ENCODE results near the gene NACC2. TPM values are rescaled to one million over a fixed set of nuclear protein-coding genes. Genes with fewer than 3 reads are reported as not detected.
"Not testable (repeated sequence)": the region's sequence is repeated elsewhere in the genome, so short reads cannot be mapped to it uniquely, and the experiment has no call there.

Gene NACC2
- total RNA-seq, 5 donors from 2014 or later (not counting 1 experiment from before 2014, with no cell fraction given), result 4.2 to 11.7 (median 11.3) TPM

- peaks cover 0 to 46% of the 10 kb centered on the region in 2 experiments for H3K27me3 ChIP-seq (replicated peaks in 1 of 2; ENCODE audit: control insufficient read depth in 2 of 2, extremely low read depth in 1 of 2, insufficient read depth in 2 of 2, low read length in 1 of 2)
- 20% methylated on average over 16 of the region's 16 CpGs for WGBS (ENCODE audit: insufficient coverage)
- H3K4me3 ChIP-seq (ENCODE audit: control insufficient read depth in 1 of 2, extremely low read depth in 1 of 2, low read length in 1 of 2); DNase-seq; H3K4me3 Mint-ChIP-seq; POLR2A ChIA-PET; H3K27me3 Mint-ChIP-seq; H3K9me3 ChIP-seq; ATAC-seq (replicated peaks in 1 of 4); H3K9me3 Mint-ChIP-seq; H3K36me3 Mint-ChIP-seq; H3K27ac ChIP-seq (ENCODE audit: low read length); H3K27ac Mint-ChIP-seq; H3K36me3 ChIP-seq (ENCODE audit: control insufficient read depth in 2 of 2, extremely low read depth in 1 of 2, insufficient read depth in 1 of 2, low read length in 1 of 2): not testable (repeated sequence)
- peaks cover 0 to 20% of the 10 kb centered on the region in 2 experiments for H3K4me1 ChIP-seq (ENCODE audit: control insufficient read depth in 1 of 2, extremely low read depth in 1 of 2, insufficient read depth in 2 of 2, low read length in 2 of 2)
- peaks cover 14 to 20% (median 15%) of the 10 kb centered on the region in 3 donors for H3K4me1 Mint-ChIP-seq
- CTCF ChIA-PET, result interaction anchor here (0.6 to 1.5 kb wide), 4 partner anchors 18 to 157 kb away, joined by 3 to 6 read pairs (median 4); no protein-coding TSS in a partner anchor
Measured at GRCh38 chr9:135966916-135967260, 128.2 kb downstream of the NACC2 start.

- H3K4me1 Mint-ChIP-seq, result peaks cover 21 to 32% (median 22%) of the 10 kb centered on the region in 3 donors
- Histone ChIP-seq H3K36me3 (ENCODE audit: control insufficient read depth in 2 of 2, extremely low read depth in 1 of 2, insufficient read depth in 1 of 2, low read length in 1 of 2) (no peaks in the 10 kb centered on the region), H3K27ac (ENCODE audit: low read length) (no peak overlapping the region), H3K27me3 (replicated peaks in 1 of 2; ENCODE audit: control insufficient read depth in 2 of 2, extremely low read depth in 1 of 2, insufficient read depth in 2 of 2, low read length in 1 of 2) (peaks cover 0 to 36% of the 10 kb centered on the region in 2 experiments), H3K4me1 (ENCODE audit: control insufficient read depth in 1 of 2, extremely low read depth in 1 of 2, insufficient read depth in 2 of 2, low read length in 2 of 2) (peaks cover under 1 to 32% of the 10 kb centered on the region in 2 experiments), H3K9me3 (no peaks in the 10 kb centered on the region), H3K4me3 (ENCODE audit: control insufficient read depth in 1 of 2, extremely low read depth in 1 of 2, low read length in 1 of 2) (no peak overlapping the region)
- H3K27ac Mint-ChIP-seq, result no peak overlapping the region
- H3K4me3 Mint-ChIP-seq, result no peak overlapping the region
- ATAC-seq (replicated peaks in 1 of 4) (no peak), DNase-seq (no peak)
- ChIA-PET POLR2A (interaction anchor here in 1 of 2 donors (0.5 kb wide), 1 partner anchor 68 kb away, joined by 3 read pairs; no protein-coding TSS in a partner anchor), CTCF (interaction anchor here in 1 of 2 donors (1.1 kb wide), 2 partner anchors 86 to 154 kb away, joined by 3 to 4 read pairs; no protein-coding TSS in a partner anchor)
- no peaks in the 10 kb centered on the region for H3K36me3 Mint-ChIP-seq
- 85% methylated on average over 9 of the region's 11 CpGs for WGBS (ENCODE audit: insufficient coverage)
- H3K9me3 Mint-ChIP-seq, result no peaks in the 10 kb centered on the region
- H3K27me3 Mint-ChIP-seq, result peaks cover 2 to 3% of the 10 kb centered on the region in 2 donors
Measured at GRCh38 chr9:135965124-135965756, 129.8 kb downstream of the NACC2 start.

- no peak overlapping the region for H3K4me3 Mint-ChIP-seq
- CTCF ChIA-PET, result no interaction called here
- H3K9me3 Mint-ChIP-seq, result no peaks in the 10 kb centered on the region
- WGBS (ENCODE audit: insufficient coverage), result 67% methylated on average over 8 of the region's 10 CpGs
- DNase-seq (no peak), ATAC-seq (replicated peaks in 1 of 4) (no peak)
- H3K4me1 ChIP-seq (ENCODE audit: control insufficient read depth in 1 of 2, extremely low read depth in 1 of 2, insufficient read depth in 2 of 2, low read length in 2 of 2), result peaks cover 2 to 40% of the 10 kb centered on the region in 2 experiments
- H3K9me3 ChIP-seq, result no peaks in the 10 kb centered on the region
- no peaks in the 10 kb centered on the region for H3K36me3 ChIP-seq (ENCODE audit: control insufficient read depth in 2 of 2, extremely low read depth in 1 of 2, insufficient read depth in 1 of 2, low read length in 1 of 2)
- no peak overlapping the region for H3K4me3 ChIP-seq (ENCODE audit: control insufficient read depth in 1 of 2, extremely low read depth in 1 of 2, low read length in 1 of 2)
- H3K27ac Mint-ChIP-seq, result no peak overlapping the region
- H3K27me3 Mint-ChIP-seq, result peaks cover 2 to 3% of the 10 kb centered on the region in 2 donors
- no peak overlapping the region for H3K27ac ChIP-seq (ENCODE audit: low read length)
- H3K36me3 Mint-ChIP-seq, result no peaks in the 10 kb centered on the region
- peaks cover 0 to 29% of the 10 kb centered on the region in 2 experiments for H3K27me3 ChIP-seq (replicated peaks in 1 of 2; ENCODE audit: control insufficient read depth in 2 of 2, extremely low read depth in 1 of 2, insufficient read depth in 2 of 2, low read length in 1 of 2)
- H3K4me1 Mint-ChIP-seq, result peaks cover 32 to 40% (median 33%) of the 10 kb centered on the region in 3 donors
- POLR2A ChIA-PET, result no interaction called here
Measured at GRCh38 chr9:135963938-135964337, 131.2 kb downstream of the NACC2 start.

GRCh38 chr9:135963338-135963737 lies 131.8 kb downstream of the NACC2 start:
- Mint-ChIP-seq H3K9me3 (no peaks in the 10 kb centered on the region), H3K27ac (no peak overlapping the region)
- CTCF ChIA-PET, result no interaction called here

DNA sequence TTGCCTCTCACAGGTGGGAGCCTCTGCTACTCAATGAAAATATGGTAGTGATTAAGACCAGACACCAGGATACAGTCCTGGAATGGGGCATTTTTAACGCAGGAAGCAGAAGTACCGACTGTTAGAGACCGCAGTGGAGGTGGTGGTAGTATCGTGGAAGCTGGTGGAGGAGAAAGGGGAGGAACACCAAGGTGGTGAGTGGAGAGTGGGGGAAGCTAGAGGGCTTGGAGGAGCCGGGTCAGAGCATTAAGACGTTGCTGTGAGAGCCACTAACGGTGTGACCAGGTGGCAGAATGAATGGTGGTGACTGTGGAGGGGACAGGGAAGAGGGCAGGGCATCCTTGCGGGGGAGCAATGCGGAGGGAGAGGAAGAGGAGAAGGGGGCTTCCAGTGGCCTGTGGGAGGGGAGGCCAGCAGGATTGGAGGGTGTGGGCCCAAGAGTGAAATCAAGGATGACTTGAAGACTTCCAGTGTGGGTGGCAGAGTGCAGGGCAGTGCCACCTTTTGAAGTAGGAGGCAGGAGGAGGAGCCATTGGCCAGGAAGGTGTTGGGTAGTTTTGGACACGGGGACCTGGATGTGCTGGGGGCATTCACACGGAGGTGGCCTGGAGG lies 132.3 kb downstream of the NACC2 start:
- 44% methylated on average over 10 of the region's 11 CpGs for WGBS (ENCODE audit: insufficient coverage)
- Histone ChIP-seq H3K36me3 (ENCODE audit: control insufficient read depth in 2 of 2, extremely low read depth in 1 of 2, insufficient read depth in 1 of 2, low read length in 1 of 2) (no peaks in the 10 kb centered on the region), H3K4me3 (ENCODE audit: control insufficient read depth in 1 of 2, extremely low read depth in 1 of 2, low read length in 1 of 2) (no peak overlapping the region), H3K27me3 (replicated peaks in 1 of 2; ENCODE audit: control insufficient read depth in 2 of 2, extremely low read depth in 1 of 2, insufficient read depth in 2 of 2, low read length in 1 of 2) (peaks cover 0 to 29% of the 10 kb centered on the region in 2 experiments), H3K4me1 (ENCODE audit: control insufficient read depth in 1 of 2, extremely low read depth in 1 of 2, insufficient read depth in 2 of 2, low read length in 2 of 2) (peaks cover 2 to 37% of the 10 kb centered on the region in 2 experiments), H3K9me3 (no peaks in the 10 kb centered on the region), H3K27ac (ENCODE audit: low read length) (no peak overlapping the region)
- H3K4me1 Mint-ChIP-seq, result peaks cover 37 to 39% (median 38%) of the 10 kb centered on the region in 3 donors
- no peaks in the 10 kb centered on the region for H3K9me3 Mint-ChIP-seq
- ATAC-seq (replicated peaks in 1 of 4) (no peak), DNase-seq (no peak)
- POLR2A ChIA-PET, result no interaction called here
- CTCF ChIA-PET, result no interaction called here
- H3K36me3 Mint-ChIP-seq, result no peaks in the 10 kb centered on the region
- H3K27me3 Mint-ChIP-seq, result peaks cover 2 to 3% of the 10 kb centered on the region in 2 donors
- H3K4me3 Mint-ChIP-seq, result peak overlapping the region in 1 of 3 donors; percentile 64
- no peak overlapping the region for H3K27ac Mint-ChIP-seq

More at GRCh38 chr9:135963338-135963737, 131.8 kb downstream of the NACC2 start:
- H3K36me3 Mint-ChIP-seq, result no peaks in the 10 kb centered on the region
- Histone ChIP-seq H3K4me3 (ENCODE audit: control insufficient read depth in 1 of 2, extremely low read depth in 1 of 2, low read length in 1 of 2) (no peak overlapping the region), H3K36me3 (ENCODE audit: control insufficient read depth in 2 of 2, extremely low read depth in 1 of 2, insufficient read depth in 1 of 2, low read length in 1 of 2) (no peaks in the 10 kb centered on the region), H3K9me3 (no peaks in the 10 kb centered on the region), H3K27me3 (replicated peaks in 1 of 2; ENCODE audit: control insufficient read depth in 2 of 2, extremely low read depth in 1 of 2, insufficient read depth in 2 of 2, low read length in 1 of 2) (peaks cover 0 to 29% of the 10 kb centered on the region in 2 experiments), H3K4me1 (ENCODE audit: control insufficient read depth in 1 of 2, extremely low read depth in 1 of 2, insufficient read depth in 2 of 2, low read length in 2 of 2) (peaks cover 2 to 40% of the 10 kb centered on the region in 2 experiments), H3K27ac (ENCODE audit: low read length) (no peak overlapping the region)
- ATAC-seq (replicated peaks in 1 of 4) (no peak), DNase-seq (no peak)
- H3K4me3 Mint-ChIP-seq, result no peak overlapping the region
- H3K4me1 Mint-ChIP-seq, result peaks cover 37 to 40% (median 37%) of the 10 kb centered on the region in 3 donors
- peaks cover 2 to 3% of the 10 kb centered on the region in 2 donors for H3K27me3 Mint-ChIP-seq
- POLR2A ChIA-PET, result no interaction called here
- WGBS (ENCODE audit: insufficient coverage), result 92% methylated on average over 2 of the region's 8 CpGs

- DNase-seq, result no peak
- peak overlapping the region in 1 of 2 donors; percentile 74 for H3K27ac Mint-ChIP-seq
Measured at GRCh38 chr9:135961811-135962695, 133.0 kb downstream of the NACC2 start.

More at GRCh38 chr9:135961811-135962695, 133.0 kb downstream of the NACC2 start:
- POLR2A ChIA-PET, result no interaction called here
- 32% methylated on average over 7 of the region's 15 CpGs for WGBS (ENCODE audit: insufficient coverage)
- CTCF ChIA-PET, result interaction anchor here in 1 of 2 donors (1.0 kb wide), 1 partner anchor 160 kb away, joined by 3 read pairs; no protein-coding TSS in a partner anchor
- Histone ChIP-seq H3K27me3 (replicated peaks in 1 of 2; ENCODE audit: control insufficient read depth in 2 of 2, extremely low read depth in 1 of 2, insufficient read depth in 2 of 2, low read length in 1 of 2) (peaks cover 0 to 23% of the 10 kb centered on the region in 2 experiments), H3K9me3 (no peaks in the 10 kb centered on the region), H3K27ac (ENCODE audit: low read length) (no peak overlapping the region), H3K4me1 (ENCODE audit: control insufficient read depth in 1 of 2, extremely low read depth in 1 of 2, insufficient read depth in 2 of 2, low read length in 2 of 2) (peaks cover 2 to 30% of the 10 kb centered on the region in 2 experiments), H3K36me3 (ENCODE audit: control insufficient read depth in 2 of 2, extremely low read depth in 1 of 2, insufficient read depth in 1 of 2, low read length in 1 of 2) (no peaks in the 10 kb centered on the region), H3K4me3 (ENCODE audit: control insufficient read depth in 1 of 2, extremely low read depth in 1 of 2, low read length in 1 of 2) (no peak overlapping the region)
- no peaks in the 10 kb centered on the region for H3K27me3 Mint-ChIP-seq
- H3K4me3 Mint-ChIP-seq, result peak overlapping the region; percentile 64 to 74 (median 69)
- no peaks in the 10 kb centered on the region for H3K9me3 Mint-ChIP-seq
- H3K36me3 Mint-ChIP-seq, result no peaks in the 10 kb centered on the region
- no peak for ATAC-seq (replicated peaks in 1 of 4)
- peaks cover 32 to 35% (median 32%) of the 10 kb centered on the region in 3 donors for H3K4me1 Mint-ChIP-seq

Measured in T-cell (primary cell).